HG03521 (cell line): ENCODE data around the gene CUX1.

Experiments
- ATAC-seq: cut with Tn5 transposase; IDR thresholded peaks from one replicate; pipeline ENCODE4 v1.9.1; 2021; ENCODE audit warnings: mild to moderate bottlenecking, moderate library complexity; ENCODE audit not compliant: unreplicated experiment

CUX1 gene, protein sequence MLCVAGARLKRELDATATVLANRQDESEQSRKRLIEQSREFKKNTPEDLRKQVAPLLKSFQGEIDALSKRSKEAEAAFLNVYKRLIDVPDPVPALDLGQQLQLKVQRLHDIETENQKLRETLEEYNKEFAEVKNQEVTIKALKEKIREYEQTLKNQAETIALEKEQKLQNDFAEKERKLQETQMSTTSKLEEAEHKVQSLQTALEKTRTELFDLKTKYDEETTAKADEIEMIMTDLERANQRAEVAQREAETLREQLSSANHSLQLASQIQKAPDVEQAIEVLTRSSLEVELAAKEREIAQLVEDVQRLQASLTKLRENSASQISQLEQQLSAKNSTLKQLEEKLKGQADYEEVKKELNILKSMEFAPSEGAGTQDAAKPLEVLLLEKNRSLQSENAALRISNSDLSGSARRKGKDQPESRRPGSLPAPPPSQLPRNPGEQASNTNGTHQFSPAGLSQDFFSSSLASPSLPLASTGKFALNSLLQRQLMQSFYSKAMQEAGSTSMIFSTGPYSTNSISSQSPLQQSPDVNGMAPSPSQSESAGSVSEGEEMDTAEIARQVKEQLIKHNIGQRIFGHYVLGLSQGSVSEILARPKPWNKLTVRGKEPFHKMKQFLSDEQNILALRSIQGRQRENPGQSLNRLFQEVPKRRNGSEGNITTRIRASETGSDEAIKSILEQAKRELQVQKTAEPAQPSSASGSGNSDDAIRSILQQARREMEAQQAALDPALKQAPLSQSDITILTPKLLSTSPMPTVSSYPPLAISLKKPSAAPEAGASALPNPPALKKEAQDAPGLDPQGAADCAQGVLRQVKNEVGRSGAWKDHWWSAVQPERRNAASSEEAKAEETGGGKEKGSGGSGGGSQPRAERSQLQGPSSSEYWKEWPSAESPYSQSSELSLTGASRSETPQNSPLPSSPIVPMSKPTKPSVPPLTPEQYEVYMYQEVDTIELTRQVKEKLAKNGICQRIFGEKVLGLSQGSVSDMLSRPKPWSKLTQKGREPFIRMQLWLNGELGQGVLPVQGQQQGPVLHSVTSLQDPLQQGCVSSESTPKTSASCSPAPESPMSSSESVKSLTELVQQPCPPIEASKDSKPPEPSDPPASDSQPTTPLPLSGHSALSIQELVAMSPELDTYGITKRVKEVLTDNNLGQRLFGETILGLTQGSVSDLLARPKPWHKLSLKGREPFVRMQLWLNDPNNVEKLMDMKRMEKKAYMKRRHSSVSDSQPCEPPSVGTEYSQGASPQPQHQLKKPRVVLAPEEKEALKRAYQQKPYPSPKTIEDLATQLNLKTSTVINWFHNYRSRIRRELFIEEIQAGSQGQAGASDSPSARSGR (N-terminal part only)

DNA sequence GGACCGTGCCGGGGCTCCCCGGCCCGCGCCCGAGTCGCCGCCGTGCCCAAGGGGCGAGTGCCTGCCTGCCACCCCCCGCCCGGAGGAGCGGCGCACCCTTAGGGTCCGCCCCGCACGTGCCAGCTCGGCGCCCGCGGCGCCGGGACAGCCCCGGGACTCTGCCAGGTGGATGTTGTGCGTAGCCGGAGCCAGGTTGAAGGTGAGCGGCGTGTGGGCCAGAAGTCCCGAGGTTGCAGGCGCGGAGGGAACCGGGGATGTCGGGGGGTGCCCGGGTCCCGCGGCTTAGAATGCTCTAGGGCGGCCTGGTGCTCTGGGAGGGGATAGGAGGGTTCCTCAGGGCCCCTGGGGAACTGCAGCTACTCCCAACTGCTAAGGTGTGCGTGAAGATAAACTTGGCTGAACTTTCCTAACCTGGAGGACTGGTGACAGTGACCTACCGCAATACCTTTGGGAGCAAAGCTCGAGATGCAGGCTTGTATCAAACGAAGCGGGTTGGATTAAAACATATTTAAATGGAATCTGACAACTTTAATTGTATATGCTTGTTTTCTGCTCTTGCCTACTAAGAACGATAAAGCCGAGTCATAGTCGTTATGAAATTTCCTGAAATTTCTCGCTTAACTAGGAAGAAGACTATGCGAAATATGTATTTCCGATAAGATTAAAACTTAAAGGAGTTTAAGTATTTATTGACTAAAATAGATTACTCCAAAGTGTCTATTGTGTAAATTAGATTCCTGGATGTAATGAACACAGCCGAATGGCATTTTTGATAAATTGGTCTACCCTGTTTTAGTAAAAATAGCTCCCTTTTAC, at the start of gene CUX1:
Gene CUX1 (plus strand): TSS at position 156 of the 816 bp plus-strand sequence. CDS start 14 bp downstream, at position 170.
- ATAC-seq, result no peak

DNA sequence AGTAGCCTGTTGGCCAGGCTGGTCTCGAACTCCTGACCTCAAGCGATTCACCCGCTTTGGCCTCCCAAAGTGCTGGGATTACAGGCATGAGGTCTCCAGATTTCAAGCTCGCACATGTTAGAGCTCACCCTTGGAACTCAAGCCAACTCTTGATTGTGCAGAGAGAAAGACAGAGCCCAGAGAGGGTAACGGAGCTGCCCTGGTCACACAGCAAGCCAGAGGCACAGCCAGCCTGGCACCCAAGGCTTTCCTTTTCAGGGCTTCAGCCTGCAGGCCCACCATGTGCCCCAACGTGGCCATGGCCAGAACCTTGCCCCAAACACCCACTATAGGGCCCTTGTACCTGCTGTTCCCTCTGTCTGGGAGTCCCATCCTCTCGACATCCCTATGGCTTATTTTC, 49.1 kb upstream of the CUX1 start:
- no peak for ATAC-seq

DNA sequence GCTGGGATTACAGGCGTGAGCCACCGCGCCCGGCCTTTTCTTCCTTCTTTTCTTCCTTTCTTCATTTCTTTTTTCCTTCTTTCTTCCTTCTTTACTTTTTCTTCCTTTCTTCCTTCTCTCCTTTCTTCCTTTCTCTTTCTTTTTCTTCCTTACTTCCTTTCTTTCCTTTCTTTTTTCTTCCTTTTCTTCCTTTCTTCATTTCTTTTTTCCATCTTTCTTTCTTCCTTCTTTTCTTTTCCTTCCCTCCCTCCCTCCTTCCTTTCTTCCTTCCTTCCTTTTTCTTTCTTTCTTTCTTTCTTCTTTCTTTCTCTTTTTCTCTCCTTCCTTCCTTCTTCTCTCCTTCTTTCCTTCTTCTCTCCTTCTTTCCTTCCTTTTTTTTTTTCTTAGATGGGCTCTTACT, 47.0 kb upstream of the CUX1 start:
- no peak for ATAC-seq

DNA sequence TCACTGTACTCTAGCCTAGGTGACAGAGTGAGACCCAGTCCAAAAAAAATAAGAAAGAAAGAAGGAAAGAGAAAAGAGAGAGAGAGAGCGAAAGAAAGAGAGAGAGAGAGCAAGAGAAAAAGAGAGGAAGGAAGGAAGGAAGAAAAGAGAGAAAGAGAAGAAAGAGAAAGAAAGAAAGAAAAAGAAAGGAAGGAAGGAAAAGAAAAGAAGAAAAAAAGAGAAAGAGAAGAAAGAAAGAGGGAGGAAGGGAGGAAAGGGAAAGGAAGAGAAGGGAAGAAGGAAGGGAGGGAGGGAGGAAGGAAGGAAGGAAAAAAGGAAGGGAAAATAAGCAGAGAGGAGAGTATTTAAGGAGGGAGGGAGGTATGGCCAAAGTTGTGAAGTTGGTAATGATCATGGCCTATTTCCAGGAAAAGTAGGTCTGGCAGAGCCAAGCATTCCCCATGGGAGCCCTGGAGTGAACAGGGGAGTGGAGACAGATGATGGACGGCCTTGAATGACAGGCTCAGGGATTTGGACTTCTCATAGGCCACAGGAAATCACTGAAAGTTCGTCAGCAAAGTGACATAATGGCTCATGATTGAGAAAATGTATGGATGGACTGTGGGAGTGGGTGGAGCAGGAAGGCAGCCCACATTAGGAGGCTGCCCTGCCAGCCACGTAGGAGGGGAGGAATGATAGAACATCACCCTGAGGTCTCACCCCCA, 44.8 kb upstream of the CUX1 start:
- ATAC-seq, result no peak

DNA sequence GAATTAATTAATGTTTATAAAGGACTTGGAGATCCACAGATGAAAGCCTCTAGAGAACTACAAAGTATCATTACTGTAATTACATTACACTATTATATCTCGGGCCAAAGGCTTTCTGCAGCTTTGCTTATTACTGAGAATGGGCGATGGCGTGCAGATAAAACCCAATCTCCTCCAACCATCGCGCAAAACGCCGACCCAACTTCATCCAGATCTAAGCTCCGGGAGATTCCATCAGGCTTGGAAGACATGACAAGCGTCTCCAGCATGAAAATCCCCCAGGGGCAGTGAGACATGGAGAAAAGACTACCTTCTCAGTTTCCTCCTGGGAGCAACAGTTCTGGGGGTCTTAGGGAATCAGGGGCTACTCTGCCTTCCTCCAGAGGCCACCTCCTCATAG, 42.2 kb upstream of the CUX1 start:
- no peak for ATAC-seq

DNA sequence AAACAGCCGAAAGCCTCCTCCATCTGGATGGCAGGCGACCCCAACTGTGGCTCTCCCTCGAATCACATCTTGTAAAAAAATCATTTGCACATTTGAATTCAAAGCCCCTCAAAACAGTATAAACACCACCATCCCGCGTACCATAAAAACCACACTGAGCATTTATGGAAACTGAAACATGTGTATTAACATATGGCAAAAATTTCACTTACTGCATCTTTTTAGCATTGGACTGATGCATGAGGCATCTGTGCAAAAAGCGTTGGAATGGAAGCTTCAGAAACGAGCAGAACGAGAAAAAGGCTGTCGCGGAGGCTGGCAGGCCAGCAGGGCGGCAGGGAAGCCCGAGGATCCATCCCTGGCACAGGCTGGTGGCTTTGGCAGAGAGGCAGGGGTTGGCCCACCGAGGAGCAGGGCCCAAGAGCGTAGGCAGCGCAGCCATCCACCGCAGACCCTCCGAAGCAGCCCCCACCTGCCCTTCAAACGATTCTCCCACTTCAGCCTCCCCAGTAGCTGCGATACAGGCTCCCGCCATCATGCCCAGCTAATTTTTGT, 39.3 kb upstream of the CUX1 start:
- no peak for ATAC-seq

DNA sequence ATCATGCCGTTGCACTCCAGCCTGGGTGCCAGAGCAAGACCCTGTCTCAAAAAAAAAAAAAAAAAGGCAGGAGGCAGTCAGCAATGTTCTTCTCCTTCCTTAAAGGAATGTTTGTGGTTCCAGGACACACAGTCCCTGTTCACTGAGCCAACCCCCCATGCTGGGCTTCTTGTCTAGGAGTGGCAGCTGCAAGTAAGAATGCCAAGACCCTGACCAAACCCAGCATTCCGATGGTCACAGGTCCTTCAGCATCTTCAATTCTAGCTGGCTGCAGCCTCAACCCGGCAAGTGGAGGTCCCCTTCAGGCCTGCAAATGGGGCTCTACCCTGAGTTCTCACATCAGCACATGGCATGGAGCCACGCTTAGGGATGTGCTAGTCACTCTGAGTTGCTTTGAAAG, 38.2 kb upstream of the CUX1 start:
- no peak for ATAC-seq

DNA sequence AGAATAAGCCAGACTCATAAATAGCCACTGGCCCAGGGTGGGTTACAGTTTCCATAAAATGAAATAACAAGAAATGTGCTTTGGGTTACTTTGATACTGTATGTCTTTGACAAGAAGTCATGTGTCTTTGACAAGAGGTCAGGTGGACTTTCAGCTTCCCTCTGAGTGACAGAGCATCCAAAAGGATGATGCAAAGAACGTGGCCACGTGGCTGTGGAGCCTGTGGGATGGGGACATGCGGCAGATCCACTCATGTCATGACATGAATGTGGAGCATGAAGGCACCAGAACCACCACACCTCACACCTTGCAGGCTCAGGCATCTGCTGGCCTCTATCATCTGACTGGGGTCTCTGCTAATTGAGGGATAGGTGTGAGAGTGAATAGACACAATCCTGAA, 37.1 kb upstream of the CUX1 start:
- ATAC-seq, result no peak

DNA sequence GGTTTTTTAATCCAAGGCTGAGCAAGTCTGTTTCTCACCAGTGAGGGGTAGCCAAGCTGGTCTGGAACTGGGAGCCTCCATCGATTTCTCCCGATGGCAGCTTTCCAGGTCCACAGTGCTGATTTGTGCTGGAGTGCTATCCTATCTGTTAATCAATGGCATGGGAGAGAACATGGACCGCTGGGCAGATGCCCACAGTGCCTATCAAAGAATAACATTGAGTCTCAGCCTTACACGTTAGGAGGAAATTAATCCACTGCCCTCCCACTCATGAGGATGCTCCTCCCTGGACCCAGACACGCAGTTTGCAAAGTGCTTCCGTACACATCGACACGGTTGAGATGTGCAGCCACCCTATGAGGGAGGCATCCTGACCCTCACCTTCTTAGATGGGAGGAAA, 36.0 kb upstream of the CUX1 start:
- ATAC-seq, result no peak

DNA sequence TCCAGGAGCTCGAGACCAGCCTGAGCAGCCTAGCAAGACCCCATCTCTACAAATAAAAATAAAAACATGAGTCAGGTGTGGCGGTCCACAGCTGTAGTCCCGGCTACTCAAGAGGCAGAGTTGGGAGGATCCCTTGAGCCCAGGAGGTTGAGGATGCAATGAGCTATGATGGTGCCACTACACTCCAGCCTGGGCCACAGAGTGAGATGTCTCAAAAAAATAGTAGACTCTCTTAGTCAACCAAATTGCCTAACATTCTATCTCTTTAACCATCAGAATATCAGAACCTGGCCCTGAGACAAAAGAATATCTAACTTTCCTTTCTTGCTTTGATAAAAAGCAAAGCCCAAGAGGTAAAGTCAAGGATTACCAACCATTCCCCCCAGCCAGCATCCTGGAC, 35.0 kb upstream of the CUX1 start:
- ATAC-seq, result no peak

DNA sequence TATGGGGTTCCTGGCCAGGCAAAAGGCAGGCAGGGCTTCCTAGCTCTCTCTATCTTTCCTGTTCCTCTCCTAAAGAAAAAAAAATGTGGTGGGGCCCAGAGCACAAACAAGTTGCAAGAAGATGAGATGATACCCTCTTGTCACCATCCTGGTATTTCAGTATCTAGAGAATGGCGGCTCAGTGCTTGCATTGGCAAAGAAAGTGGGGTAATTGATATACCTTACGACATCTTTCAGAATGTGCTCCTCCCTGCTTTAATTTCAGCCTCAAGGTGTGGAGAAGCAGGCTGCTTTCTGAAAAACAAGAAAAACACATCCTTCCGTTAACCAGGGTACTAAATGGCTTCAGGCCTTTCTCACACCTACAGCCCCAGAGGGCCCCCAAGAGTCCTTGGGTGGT, 34.5 kb upstream of the CUX1 start:
- no peak for ATAC-seq

DNA sequence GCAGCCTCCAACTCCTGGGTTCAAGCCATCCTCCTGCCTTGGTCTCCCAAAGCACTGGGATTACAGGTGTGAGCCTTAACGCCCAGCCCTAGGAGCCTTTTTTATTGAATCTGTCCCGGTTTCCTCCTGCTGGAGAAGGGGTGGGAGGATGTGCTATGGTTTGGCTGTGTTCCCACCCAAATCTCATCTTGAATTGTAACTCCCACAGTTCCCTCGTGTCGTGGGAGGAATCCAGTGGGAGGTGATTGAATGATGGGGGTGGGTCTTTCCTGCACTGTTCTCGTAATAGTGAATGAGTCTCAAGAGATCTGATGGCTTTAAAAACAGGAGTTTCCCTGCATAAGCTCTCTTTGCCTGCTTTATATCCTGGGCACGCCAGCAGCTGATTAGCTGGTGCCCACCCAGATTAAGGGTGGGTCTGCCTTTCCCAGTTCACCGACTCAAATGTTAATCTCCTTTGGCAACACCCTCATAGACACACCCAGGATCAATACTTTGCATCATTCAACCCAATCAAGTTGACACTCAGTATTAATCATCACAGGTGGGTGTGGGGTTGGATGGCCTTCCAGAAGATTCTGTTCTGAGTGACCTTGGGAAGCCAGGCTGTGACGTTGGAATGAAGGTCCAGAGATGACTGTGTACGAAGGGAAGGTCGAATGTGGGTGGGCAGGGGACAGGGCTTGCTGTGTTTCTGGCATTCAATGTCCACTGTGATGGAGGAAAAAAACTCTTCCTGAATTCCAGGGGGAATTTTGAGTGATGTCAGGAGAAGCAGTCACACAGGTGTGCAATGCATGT, 33.8 kb upstream of the CUX1 start:
- ATAC-seq, result no peak

DNA sequence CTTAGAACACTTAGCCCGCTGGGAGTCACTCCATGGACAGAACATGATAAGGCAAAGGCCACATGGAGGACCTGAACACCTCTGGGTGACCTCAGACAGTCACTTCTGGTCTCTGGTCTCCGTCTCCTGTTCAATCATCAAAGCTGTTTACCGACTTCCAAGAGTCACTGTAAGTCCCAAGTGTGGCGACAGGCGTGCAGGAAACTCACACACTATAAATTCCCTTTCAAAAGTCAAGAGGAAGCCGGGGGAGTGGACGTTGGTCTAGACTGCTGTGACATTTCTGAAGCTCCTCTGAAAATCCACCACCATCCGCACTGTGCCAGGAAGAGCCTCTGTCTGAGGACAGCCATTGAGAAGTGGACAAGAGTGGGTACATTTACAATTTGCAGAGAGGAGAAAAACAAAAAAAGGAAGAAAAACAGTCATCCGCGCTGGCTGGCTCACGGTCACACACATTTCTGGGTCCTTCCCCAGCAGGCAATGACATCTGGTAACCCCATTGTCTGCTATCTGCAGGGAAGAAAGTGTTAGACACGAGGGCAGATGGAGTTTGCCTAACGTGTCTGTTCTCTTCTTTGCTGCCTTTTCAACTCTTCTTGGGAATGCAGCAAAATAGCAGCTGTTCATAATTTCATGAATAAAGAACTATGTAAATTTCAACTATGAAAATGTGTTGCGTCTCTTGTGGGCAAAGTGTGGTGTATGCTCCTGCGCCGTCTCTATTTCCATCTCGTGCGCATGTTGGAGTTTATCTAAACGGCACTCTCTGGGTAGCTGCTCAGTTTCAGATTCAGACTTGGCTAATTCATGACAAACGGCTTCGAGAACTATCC, 32.9 kb upstream of the CUX1 start:
- no peak for ATAC-seq

DNA sequence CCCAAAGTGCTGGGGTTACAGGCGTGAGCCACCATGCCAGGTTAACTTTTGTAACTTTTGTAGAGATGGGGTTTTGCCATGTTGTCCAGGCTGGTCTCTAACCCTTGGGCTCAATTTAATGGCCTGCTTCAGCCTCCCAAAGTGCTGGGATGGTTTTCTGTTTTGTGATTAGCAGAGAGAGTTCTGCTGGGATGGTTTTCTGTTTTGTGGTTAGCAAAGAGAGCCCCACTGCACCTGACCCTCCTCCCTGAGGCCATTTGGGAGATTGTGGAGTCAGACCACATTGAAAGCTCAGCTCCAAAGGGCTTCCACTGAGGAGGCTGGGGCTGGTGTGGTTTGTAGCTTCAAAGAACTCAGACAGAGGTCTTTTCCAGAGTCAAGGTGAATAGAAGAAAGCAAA, 29.6 kb upstream of the CUX1 start:
- no peak for ATAC-seq

DNA sequence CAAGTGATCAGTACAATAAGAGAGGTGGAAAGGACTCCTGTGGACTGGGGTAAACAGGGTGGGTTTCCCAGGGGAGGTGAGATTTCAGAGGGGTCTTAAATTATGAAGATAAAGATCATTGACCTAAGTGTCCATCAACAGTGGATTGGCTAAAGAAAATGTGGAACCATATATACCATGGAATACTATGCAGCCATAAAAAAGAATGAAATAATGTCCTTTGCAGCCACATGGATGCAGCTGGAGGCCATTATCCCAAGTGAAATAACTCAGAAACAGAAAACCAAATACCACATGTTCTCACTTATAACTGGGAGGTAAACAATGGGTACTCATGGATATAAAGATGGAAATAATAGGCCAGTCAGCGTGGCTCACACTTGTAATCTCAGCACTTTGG, 28.9 kb upstream of the CUX1 start:
- ATAC-seq, result no peak

DNA sequence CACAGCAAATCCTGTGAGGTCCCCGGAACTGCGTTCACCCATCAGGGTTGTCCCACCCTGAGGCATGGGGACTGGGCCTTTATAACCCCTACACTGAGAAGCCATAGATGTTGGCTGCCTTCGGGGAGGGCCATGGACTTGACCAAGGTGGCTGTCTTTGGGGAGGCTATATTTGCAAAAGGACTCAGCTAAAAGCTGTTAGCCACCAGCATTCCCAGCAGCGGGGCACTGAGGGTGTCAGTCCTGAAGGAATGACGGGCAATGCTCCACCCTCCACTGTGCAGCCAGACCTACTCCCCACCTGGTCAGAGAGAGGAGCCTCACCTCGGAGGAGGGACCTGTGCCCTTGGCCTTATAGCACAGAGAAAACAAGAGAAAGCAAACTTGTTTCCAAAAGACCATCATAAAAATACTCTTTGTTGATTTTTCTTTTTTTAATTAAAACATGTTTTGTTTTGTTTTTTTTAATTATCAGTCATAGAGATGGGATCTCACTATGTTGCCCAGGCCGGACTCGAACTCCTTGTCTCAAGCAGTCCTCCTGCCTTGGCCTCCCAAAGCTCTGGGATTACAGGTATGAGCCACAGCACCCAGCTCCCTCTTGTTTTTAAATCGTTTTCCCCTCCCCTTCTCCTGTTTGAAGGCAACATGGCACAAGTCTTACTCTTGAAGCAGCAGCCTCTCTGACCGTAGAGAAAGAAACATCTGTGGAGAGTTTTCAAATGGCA, 26.7 kb upstream of the CUX1 start:
- ATAC-seq, result no peak

DNA sequence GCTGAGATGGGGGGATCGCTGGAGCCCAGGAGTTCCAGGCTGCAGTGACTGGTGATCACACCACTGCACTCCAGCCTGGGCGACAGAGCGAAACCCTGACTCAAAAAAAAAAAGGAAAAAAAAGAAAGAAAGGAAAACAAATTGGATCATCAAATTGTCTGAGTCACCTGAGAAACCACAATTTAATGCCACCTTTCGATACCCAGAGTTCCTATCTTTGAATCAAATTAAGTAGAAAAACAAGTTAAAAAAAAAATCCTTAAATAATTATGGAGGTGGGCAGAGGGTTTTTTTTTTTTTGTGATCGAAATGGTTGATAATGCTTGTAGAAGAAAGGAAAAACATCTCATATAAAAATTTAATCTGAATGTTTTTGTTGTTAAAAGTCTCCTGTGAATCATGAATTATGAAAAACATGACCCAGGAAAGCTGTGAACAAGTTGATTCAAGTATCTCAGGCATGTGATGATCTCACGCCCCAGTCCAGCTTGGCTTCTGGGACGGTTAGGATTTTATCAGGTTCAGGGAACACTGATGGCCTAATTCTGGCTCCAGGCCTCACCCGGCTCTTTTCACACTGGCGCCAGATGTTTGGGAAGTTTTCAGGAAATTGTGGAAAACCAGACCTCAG, 25.3 kb upstream of the CUX1 start:
- no peak for ATAC-seq
